Lower lobe of right lung (tissue), 2 donors: ENCODE measurements around the gene L1CAM. TPM values are rescaled to one million over a fixed set of nuclear protein-coding genes. Genes with fewer than 3 reads are reported as not detected.

ENCODE experiments used
- ATAC-seq, 2 donors: fragments of 200-7000 bp; cut with Tn5 transposase; one replicate each; pipeline ENCODE4 v1.9.1; 2020 to 2022; ENCODE audit warnings: mild to moderate bottlenecking in 2 of 2, moderate library complexity in 2 of 2
- DNase-seq: peaks from one replicate; pipeline ENCODE4 v3.0.0-alpha.2; 2020
- H3K27ac ChIP-seq: fragments of 200-600 bp; one replicate; pipeline ENCODE4 v1.8.0; 2022
- H3K27me3 ChIP-seq: fragments of 200-600 bp; one replicate; pipeline ENCODE4 v1.8.0; 2022; ENCODE audit warnings: low read depth
- H3K36me3 ChIP-seq: fragments of 200-600 bp; one replicate; pipeline ENCODE4 v1.8.0; 2022; ENCODE audit warnings: mild to moderate bottlenecking
- H3K4me1 ChIP-seq: fragments of 200-600 bp; one replicate; pipeline ENCODE4 v1.8.0; 2022
- H3K4me3 ChIP-seq: fragments of 200-600 bp; one replicate; pipeline ENCODE4 v1.8.0; 2022; ENCODE audit warnings: mild to moderate bottlenecking
- H3K9me3 ChIP-seq: fragments of 200-600 bp; one replicate; pipeline ENCODE4 v1.8.0; 2022
- CTCF ChIP-seq: fragments of 200-600 bp; IDR thresholded peaks from one replicate; pipeline ENCODE4 v1.8.0; 2022; ENCODE audit warnings: antibody characterized with exemption, mild to moderate bottlenecking
- intact Hi-C: fragments of 100-400 bp; cut with DNase I; formaldehyde crosslinking; loops from one replicate; pipeline ENCODE4 v1.11.0; 2022
- total RNA-seq: library from RNA; stranded (reverse); fragmentation: NEBNext Ultra II Directional; extraction: Animal tissue kit (Norgen Biotek cat#: 25700); gene quantifications from one replicate; pipeline ENCODE4 v1.2.1, GENCODE V29; 2021
- donor health status: DM: no; HTN: yes; CAD: no; lungs with severe emphysema.

Gene L1CAM
- total RNA-seq, 1 donor from 2014 or later, result 1.6 TPM

DNA sequence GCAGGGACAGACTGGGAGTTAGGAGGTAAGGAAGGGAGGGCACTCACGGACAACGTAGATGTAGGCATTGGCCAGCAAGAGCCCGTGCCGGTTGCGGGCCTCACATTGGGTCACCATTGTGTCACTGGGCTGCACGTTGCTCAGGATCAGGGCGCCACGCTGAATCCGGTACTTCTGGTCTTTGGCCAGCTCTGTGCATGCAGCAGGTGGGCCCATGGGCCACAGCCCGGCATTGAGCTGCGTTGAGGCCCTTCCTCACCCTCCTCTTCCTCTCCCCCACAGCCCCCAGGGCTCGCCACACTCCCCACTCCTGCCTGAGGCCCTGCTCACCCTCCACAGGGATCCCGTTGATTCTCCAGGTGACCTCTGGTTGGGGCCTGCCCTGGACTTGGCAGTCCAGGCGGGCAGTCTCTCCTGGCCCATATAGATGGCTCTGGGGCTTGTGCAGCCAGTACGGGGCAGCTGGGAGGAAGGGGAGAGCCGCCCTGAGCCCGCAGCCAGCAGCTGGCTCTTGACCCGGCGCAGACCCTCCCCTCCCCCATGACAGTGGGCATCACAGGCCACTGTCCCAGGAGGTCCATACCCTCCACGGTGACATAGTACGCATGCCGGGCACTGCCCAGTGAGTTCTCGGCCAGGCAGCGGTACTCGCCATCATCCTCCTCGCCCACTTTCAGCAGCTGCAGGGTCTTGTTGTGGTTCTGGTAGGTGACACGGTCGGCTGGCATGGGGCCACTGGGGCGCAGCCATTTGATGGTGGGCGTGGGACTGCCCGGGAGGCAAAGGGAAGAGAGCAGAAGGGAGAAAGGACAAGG lies 16.3 kb downstream of the L1CAM start:
- ATAC-seq, result no peak
- Histone ChIP-seq H3K27me3 (no peaks in the 10 kb centered on the region), H3K9me3 (no peaks in the 10 kb centered on the region), H3K27ac (no peak overlapping the region), H3K36me3 (no peaks in the 10 kb centered on the region), H3K4me1 (no peaks in the 10 kb centered on the region), H3K4me3 (no peak overlapping the region)
- intact Hi-C loops, result no loop called here
- no peak for DNase-seq
- TF ChIP-seq CTCF, result no peak

DNA sequence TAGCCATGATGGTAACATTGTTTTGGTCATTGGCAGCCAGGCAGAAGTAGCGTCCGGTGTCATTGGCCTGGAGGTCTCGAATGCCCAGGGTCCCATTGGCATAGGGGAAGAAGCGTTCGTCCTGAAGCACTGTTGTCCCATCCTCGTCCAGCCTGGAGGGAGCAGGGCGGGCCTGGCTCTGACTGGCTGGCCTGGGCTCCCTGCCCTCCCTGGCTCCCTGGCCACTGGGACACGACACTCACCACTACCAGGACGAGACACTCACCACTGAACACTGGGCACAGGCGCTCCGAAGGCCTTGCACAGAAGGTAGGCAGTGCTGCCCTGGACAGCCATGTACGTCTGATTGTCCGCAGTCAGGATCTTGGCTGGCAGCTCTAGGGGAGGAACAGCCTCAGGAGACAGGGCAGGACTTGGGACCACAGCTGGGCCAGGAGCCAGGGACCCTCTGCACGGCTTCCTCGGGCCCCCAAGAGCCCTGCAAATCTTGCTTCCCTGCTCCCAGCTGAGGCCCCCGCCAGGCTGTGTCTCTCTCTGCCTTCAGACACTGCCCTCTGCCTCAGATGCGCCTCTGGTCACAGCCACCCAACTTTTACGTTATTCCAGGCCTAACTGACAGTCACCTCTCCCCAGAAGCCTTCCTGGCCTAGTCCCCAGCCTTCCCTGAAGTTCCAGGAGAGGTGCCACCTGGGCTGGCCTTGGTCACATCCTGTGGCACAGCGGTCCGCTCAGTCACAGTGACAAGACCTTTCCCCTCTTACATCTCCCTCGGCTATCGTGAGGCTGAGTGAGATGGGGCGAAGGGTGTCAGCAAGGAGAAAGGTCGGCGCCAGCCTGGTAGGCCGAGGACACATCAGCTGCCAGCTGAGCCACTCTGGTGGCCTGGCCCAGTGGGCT lies 17.1 kb downstream of the L1CAM start:
- Histone ChIP-seq H3K9me3 (no peaks in the 10 kb centered on the region), H3K27ac (no peak overlapping the region), H3K4me3 (no peak overlapping the region), H3K27me3 (no peaks in the 10 kb centered on the region), H3K36me3 (no peaks in the 10 kb centered on the region), H3K4me1 (no peaks in the 10 kb centered on the region)
- ATAC-seq (no peak), DNase-seq (no peak)
- no peak for TF ChIP-seq CTCF
- intact Hi-C loops, result no loop called here

DNA sequence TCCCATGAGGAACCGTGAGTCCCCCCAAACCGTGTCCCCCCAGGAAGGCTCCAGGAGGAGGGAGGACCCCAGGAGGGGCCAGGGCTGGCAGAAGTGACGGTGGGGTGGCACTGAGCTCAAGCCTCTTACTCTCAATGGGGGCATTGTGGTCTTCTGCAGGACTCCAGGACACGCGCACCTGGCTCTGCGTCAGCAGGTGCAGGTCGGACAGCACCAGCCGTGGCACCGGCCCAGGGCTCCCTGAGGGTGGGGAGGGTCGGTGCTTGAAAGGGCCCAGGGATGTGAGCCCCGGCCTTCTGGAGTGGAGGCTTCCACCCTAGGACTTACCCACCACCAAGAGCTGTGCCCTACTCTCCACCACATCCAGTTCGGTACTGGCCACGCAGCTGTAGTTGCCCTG lies 18.3 kb downstream of the L1CAM start:
- Histone ChIP-seq H3K27me3 (no peaks in the 10 kb centered on the region), H3K9me3 (no peaks in the 10 kb centered on the region), H3K4me3 (no peak overlapping the region), H3K27ac (no peak overlapping the region), H3K4me1 (no peaks in the 10 kb centered on the region), H3K36me3 (no peaks in the 10 kb centered on the region)
- TF ChIP-seq CTCF, result no peak
- DNase-seq (no peak), ATAC-seq (no peak)
- intact Hi-C loops, result no loop called here

- ATAC-seq (no peak), DNase-seq (no peak)
- H3K36me3 ChIP-seq, result no peaks in the 10 kb centered on the region
- TF ChIP-seq CTCF, result no peak
- H3K9me3 ChIP-seq, result no peaks in the 10 kb centered on the region
- no peak overlapping the region for H3K4me3 ChIP-seq
- H3K27me3 ChIP-seq, result no peaks in the 10 kb centered on the region
- H3K4me1 ChIP-seq, result no peaks in the 10 kb centered on the region
- intact Hi-C loops, result no loop called here
- H3K27ac ChIP-seq, result no peak overlapping the region
These were observed 18.8 kb downstream of the L1CAM start for GRCh38 chrX:153867139-153867538.

DNA sequence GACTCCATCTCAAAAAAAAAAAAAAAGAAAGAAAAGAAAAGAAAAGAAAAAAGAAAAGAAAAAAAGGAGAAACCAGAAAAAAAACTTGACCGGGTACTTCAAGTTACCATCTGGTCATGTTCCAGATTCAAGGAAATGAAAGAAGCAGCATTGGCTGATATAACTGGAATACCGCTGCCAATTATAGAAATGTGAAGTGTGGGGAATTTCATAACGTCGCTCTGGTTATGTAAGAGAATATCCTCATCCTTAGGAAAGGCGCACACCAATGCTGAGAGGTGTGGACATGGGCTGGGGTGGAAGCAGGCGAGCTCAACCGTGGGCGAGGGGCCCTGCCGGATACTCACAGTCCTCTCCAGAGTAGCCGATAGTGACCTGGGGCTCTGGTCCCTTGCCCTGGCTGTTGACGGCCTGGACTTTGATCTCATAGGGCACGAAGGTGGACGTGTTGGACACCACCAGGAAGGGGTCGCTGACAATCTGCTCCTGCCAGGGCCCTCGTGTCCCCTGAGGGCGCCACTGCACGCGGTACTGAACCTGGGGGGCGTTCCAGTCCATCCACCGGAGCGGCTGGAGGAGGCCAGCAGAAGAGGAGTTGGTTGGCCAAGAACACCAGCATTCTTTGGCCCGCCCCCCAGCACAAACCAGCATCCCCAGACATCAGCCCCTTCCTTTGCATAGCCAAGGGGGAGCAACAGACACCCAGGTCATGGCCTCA lies 19.5 kb downstream of the L1CAM start:
- no peaks in the 10 kb centered on the region for H3K9me3 ChIP-seq

More for the DNA sequence above, 19.5 kb downstream of the L1CAM start:
- no peaks in the 10 kb centered on the region for H3K4me1 ChIP-seq
- ATAC-seq (peak in 1 of 2 donors; percentile 38), DNase-seq (no peak)
- no peak overlapping the region for H3K4me3 ChIP-seq
- H3K27me3 ChIP-seq, result no peaks in the 10 kb centered on the region
- H3K27ac ChIP-seq, result no peak overlapping the region
- TF ChIP-seq CTCF, result no peak
- no peaks in the 10 kb centered on the region for H3K36me3 ChIP-seq
- intact Hi-C loops, result no loop called here
